Measurements from ENCODE around the gene RASA2. TPM values are rescaled to one million over a fixed set of nuclear protein-coding genes. Genes with fewer than 3 reads are reported as not detected.

The RASA2 gene
- total and polyA plus RNA-seq, 2 of the 8 experiments (the other 6 are each of a cell fraction or from before 2014, with no cell fraction given) = 3.5 to 15.9 TPM

DNA sequence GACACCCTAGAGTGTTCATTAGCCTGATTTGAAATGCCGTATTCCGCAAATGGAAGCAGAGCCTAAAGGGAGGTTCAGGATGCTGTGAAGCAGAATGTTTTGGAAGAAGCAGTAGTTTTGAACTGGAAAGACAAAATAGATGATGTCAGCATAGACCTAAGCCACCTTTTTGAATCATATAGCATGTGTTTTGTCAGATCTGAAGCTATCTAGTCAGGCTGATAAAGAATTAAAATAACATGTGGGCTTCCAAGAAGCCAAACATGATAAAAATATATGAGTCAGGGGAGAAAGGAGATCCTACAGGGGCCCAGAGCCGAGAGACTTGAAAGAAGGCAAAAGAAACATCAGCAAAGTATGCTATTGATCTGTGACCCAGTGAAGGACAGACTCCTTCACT is 47.2 kb upstream of the RASA2 start:
- H3K36me3 ChIP-seq (ENCODE audit: control insufficient read depth in 2 of 4, insufficient read depth in 4 of 4, low read length in 3 of 4) = no peaks in the 10 kb centered on the region; a peak in 2 of 8 replicates
- no peak overlapping the region for H3K4ac ChIP-seq (replicated peaks; ENCODE audit: insufficient read length, low read depth, low read length)
- no peaks in the 10 kb centered on the region for H3K9me3 ChIP-seq (ENCODE audit: insufficient read depth in 2 of 2, low read depth in 1 of 2, low read length in 1 of 2)
- WGBS, 2 experiments (ENCODE audit: extremely low coverage in 1 of 2, insufficient coverage in 1 of 2, insufficient read length in 1 of 2, insufficient replicate concordance in 2 of 2, low coverage in 1 of 2, low lambda C conversion rate in 2 of 2, missing lambda C conversion rate in 1 of 2) = 92% methylated on average over 3 of the region's 3 CpGs; no CpG with 5 or more reads in 1 of the 2 experiments
- no peak overlapping the region for H3K9ac ChIP-seq (replicated peaks in 1 of 4; ENCODE audit: extremely low read depth in 1 of 4, low read depth in 3 of 4, low read length in 3 of 4)
- no peak overlapping the region for H3K14ac ChIP-seq (ENCODE audit: insufficient read length)
- no peak overlapping the region for H2AFZ ChIP-seq (ENCODE audit: low read length)
- H4K8ac ChIP-seq (ENCODE audit: extremely low read depth, insufficient read depth, low read length) = no peak overlapping the region
- no peak overlapping the region for H3K4me2 ChIP-seq (ENCODE audit: insufficient read depth in 1 of 2, low read depth in 2 of 2, low read length in 2 of 2)
- H3K79me2 ChIP-seq (ENCODE audit: control insufficient read depth in 1 of 2, insufficient read depth in 2 of 2, low read length in 2 of 2) = no peaks in the 10 kb centered on the region
- ChIA-PET CTCF (ENCODE audit: partially characterized antibody) (interaction anchor here (0.8 to 10.3 kb wide), 15 partner anchors 10 to 137 kb away, joined by 3 to 205 read pairs (median 11); no protein-coding TSS in a partner anchor), POLR2A (ENCODE audit: partially characterized antibody) (no interaction called here)
- no peaks in the 10 kb centered on the region for H3K23me2 ChIP-seq (ENCODE audit: low read depth, low read length)
- H3K27ac ChIP-seq (ENCODE audit: low read depth, low read length) = no peak overlapping the region
- H4K5ac ChIP-seq (ENCODE audit: insufficient read length, low read depth, low read length) = no peak overlapping the region
- H3K4me3 ChIP-seq (ENCODE audit: extremely low read depth in 1 of 4, insufficient read depth in 2 of 4, low read depth in 3 of 4, low read length in 4 of 4) = no peak overlapping the region
- no peaks in the 10 kb centered on the region for H3K27me3 ChIP-seq (replicated peaks in 1 of 4; ENCODE audit: control insufficient read depth in 3 of 4, extremely low read depth in 1 of 4, insufficient read depth in 3 of 4, low read length in 3 of 4)
- no peaks in the 10 kb centered on the region for H3K4me1 ChIP-seq (replicated peaks in 1 of 4; ENCODE audit: control insufficient read depth in 3 of 4, insufficient read depth in 4 of 4, low read length in 3 of 4)
- H2AK5ac ChIP-seq (ENCODE audit: low read depth, low read length) = no peak overlapping the region
- no peak overlapping the region for H3K56ac ChIP-seq (replicated peaks; ENCODE audit: insufficient read length, low read depth, low read length)
- no peak overlapping the region for H2BK20ac ChIP-seq (ENCODE audit: low read length)
- H3K18ac ChIP-seq (ENCODE audit: extremely low read depth, low read length) = no peak overlapping the region
- no peak overlapping the region for H2BK12ac ChIP-seq (ENCODE audit: low read depth, low read length)
- FAIRE-seq = no peak
- no peaks in the 10 kb centered on the region for H3K79me1 ChIP-seq (ENCODE audit: low read depth, low read length)
- no peak overlapping the region for H2BK5ac ChIP-seq (ENCODE audit: low read depth, low read length)
- H3K23ac ChIP-seq (ENCODE audit: insufficient read length) = no peak overlapping the region
- no peak overlapping the region for H2BK15ac ChIP-seq (ENCODE audit: low read length)
- H2BK120ac ChIP-seq (replicated peaks; ENCODE audit: low read depth, low read length) = no peak overlapping the region
- no peak overlapping the region for H4K91ac ChIP-seq (replicated peaks; ENCODE audit: insufficient read length, low read length)
- no peaks in the 10 kb centered on the region for H4K20me1 ChIP-seq (replicated peaks in 1 of 2; ENCODE audit: control insufficient read depth in 1 of 2, insufficient read depth in 2 of 2, low read length in 2 of 2)
- DNase-seq (ENCODE audit: low read depth in 1 of 2, low spot score in 2 of 2) = no peak
- TF ChIP-seq HDAC2 (IDR thresholded peaks at IDR 0.05; ENCODE audit: borderline replicate concordance in 1 of 2, low read depth in 2 of 2, low read length in 2 of 2) (no peak), EGR1 (IDR thresholded peaks at IDR 0.05; ENCODE audit: borderline replicate concordance, low read depth, low read length) (no peak), BACH1 (IDR thresholded peaks at IDR 0.05; ENCODE audit: low read length) (no peak), SP4 (IDR thresholded peaks at IDR 0.05; ENCODE audit: low read length) (no peak), CBX8 (IDR thresholded peaks at IDR 0.05; ENCODE audit: borderline replicate concordance, low read depth, low read length) (no peak), FOSL1 (IDR thresholded peaks at IDR 0.05; ENCODE audit: insufficient read depth, low read depth, low read length) (no peak), GTF2F1 (IDR thresholded peaks at IDR 0.05; ENCODE audit: borderline replicate concordance, low read depth, low read length) (no peak), CTBP2 (IDR thresholded peaks at IDR 0.05; ENCODE audit: borderline replicate concordance, insufficient read depth, insufficient read length, low read length) (no peak)
- TF ChIP-seq, protein P1, sequence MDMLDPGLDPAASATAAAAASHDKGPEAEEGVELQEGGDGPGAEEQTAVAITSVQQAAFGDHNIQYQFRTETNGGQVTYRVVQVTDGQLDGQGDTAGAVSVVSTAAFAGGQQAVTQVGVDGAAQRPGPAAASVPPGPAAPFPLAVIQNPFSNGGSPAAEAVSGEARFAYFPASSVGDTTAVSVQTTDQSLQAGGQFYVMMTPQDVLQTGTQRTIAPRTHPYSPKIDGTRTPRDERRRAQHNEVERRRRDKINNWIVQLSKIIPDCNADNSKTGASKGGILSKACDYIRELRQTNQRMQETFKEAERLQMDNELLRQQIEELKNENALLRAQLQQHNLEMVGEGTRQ (IDR thresholded peaks at IDR 0.05; ENCODE audit: low read length) = no peak
- TF ChIP-seq, protein P2, sequence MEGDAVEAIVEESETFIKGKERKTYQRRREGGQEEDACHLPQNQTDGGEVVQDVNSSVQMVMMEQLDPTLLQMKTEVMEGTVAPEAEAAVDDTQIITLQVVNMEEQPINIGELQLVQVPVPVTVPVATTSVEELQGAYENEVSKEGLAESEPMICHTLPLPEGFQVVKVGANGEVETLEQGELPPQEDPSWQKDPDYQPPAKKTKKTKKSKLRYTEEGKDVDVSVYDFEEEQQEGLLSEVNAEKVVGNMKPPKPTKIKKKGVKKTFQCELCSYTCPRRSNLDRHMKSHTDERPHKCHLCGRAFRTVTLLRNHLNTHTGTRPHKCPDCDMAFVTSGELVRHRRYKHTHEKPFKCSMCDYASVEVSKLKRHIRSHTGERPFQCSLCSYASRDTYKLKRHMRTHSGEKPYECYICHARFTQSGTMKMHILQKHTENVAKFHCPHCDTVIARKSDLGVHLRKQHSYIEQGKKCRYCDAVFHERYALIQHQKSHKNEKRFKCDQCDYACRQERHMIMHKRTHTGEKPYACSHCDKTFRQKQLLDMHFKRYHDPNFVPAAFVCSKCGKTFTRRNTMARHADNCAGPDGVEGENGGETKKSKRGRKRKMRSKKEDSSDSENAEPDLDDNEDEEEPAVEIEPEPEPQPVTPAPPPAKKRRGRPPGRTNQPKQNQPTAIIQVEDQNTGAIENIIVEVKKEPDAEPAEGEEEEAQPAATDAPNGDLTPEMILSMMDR (IDR thresholded peaks at IDR 0.05; ENCODE audit: control extremely low read depth in 1 of 3, insufficient read depth in 1 of 3, low read depth in 1 of 3, low read length in 3 of 3) = no peak

All from H1 (cell line).